GM12891 (cell line): ENCODE data around the gene TMEM144.

Experiments
- PAX5 ChIP-seq: IDR thresholded peaks from 2 replicates; pipeline ENCODE4 v1.6.1; 2011; ENCODE audit warnings: low read length, moderate library complexity, mild to moderate bottlenecking; ENCODE audit not compliant: insufficient read depth, severe bottlenecking
- POLR2A ChIP-seq: IDR thresholded peaks from 2 replicates; pipeline ENCODE4 v1.6.1; 2011; ENCODE audit warnings: low read depth, low read length, control low read depth
- POLR2AphosphoS5 ChIP-seq: IDR thresholded peaks from 2 replicates; pipeline ENCODE4 v1.6.1; 2011; ENCODE audit warnings: low read depth, low read length, control low read depth
- POU2F2 ChIP-seq: IDR thresholded peaks from 2 replicates; pipeline ENCODE4 v1.6.1; 2011; ENCODE audit warnings: low read depth, mild to moderate bottlenecking, control low read depth, low read length, moderate library complexity
- SPI1 ChIP-seq: IDR thresholded peaks from 2 replicates; pipeline ENCODE4 v1.6.1; 2011; ENCODE audit warnings: low read depth, low read length, control low read depth
- TAF1 ChIP-seq: IDR thresholded peaks from 2 replicates; pipeline ENCODE4 v1.6.1; 2011; ENCODE audit warnings: low read depth, low read length, control low read depth

DNA sequence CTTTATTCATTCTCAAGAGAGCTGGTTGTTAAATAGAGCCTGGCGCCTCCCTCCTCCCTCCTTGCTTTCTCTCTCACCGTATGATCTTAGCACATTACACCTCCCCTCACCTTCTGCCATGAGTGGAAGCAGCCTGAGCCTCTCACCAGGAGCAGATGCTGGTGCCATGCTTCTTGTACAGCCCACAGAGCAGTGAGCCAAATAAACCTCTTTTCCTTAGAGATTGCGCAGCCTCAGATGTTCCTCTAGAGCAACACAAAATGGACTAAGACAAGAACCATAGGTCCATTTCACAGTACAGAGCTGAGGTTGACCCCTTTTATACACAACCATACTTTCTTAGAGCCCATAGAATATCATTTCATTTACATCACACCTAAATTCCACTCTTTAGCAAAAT is 10.1 kb upstream of the TMEM144 start:
- TF ChIP-seq POLR2AphosphoS5: no peak
- TF ChIP-seq POLR2A: no peak
- TF ChIP-seq SPI1: no peak
- TF ChIP-seq PAX5: no peak
- TF ChIP-seq TAF1: no peak
- no peak for TF ChIP-seq POU2F2
